ENCODE data around the gene CYSLTR1. TPM values are rescaled to one million over a fixed set of nuclear protein-coding genes. Genes with fewer than 3 reads are reported as not detected.
"Not testable (repeated sequence)": the region's sequence is repeated elsewhere in the genome, so short reads cannot be mapped to it uniquely, and the experiment has no call there.

Gene CYSLTR1
- total RNA-seq, 1 experiment from 2014 or later: not detected

GRCh38 chrX:78303086-78303485 lies 24.3 kb downstream of the CYSLTR1 start:
- Mint-ChIP-seq H3K27ac (ENCODE audit: unreplicated experiment) (no peak overlapping the region), H3K36me3 (ENCODE audit: insufficient read depth, unreplicated experiment) (no peaks in the 10 kb centered on the region), H3K27me3 (ENCODE audit: insufficient read depth, unreplicated experiment) (no peaks in the 10 kb centered on the region), H3K4me3 (ENCODE audit: unreplicated experiment) (no peak overlapping the region), H3K9me3 (ENCODE audit: unreplicated experiment) (no peaks in the 10 kb centered on the region), H3K4me1 (ENCODE audit: low read depth, unreplicated experiment) (no peaks in the 10 kb centered on the region)
- no peaks in the 10 kb centered on the region for H3K9me3 ChIP-seq
- H3K4me1 ChIP-seq: no peaks in the 10 kb centered on the region
- BruUV-seq (replicated peaks): no TSS peak
- no peak for DNase-seq
- TF ChIP-seq, protein P1, sequence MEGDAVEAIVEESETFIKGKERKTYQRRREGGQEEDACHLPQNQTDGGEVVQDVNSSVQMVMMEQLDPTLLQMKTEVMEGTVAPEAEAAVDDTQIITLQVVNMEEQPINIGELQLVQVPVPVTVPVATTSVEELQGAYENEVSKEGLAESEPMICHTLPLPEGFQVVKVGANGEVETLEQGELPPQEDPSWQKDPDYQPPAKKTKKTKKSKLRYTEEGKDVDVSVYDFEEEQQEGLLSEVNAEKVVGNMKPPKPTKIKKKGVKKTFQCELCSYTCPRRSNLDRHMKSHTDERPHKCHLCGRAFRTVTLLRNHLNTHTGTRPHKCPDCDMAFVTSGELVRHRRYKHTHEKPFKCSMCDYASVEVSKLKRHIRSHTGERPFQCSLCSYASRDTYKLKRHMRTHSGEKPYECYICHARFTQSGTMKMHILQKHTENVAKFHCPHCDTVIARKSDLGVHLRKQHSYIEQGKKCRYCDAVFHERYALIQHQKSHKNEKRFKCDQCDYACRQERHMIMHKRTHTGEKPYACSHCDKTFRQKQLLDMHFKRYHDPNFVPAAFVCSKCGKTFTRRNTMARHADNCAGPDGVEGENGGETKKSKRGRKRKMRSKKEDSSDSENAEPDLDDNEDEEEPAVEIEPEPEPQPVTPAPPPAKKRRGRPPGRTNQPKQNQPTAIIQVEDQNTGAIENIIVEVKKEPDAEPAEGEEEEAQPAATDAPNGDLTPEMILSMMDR (IDR thresholded peaks at IDR 0.05; ENCODE audit: insufficient read depth in 1 of 2, low read depth in 1 of 2, low read length in 1 of 2, severe bottlenecking in 1 of 2, unreplicated experiment in 1 of 2): no peak
- H3K4me3 ChIP-seq (ENCODE audit: low read depth, low read length): no peak overlapping the region
- intact Hi-C loops (cut with micrococcal nuclease; ENCODE audit: unreplicated experiment): no loop called here
- CTCF ChIA-PET: no interaction called here
- H3K36me3 ChIP-seq (ENCODE audit: control insufficient read depth, insufficient read depth, low read length): no peaks in the 10 kb centered on the region
- POLR2A ChIA-PET: no interaction called here
- no peaks in the 10 kb centered on the region for H3K27me3 ChIP-seq (replicated peaks; ENCODE audit: control insufficient read depth, insufficient read depth, low read length)

DNA sequence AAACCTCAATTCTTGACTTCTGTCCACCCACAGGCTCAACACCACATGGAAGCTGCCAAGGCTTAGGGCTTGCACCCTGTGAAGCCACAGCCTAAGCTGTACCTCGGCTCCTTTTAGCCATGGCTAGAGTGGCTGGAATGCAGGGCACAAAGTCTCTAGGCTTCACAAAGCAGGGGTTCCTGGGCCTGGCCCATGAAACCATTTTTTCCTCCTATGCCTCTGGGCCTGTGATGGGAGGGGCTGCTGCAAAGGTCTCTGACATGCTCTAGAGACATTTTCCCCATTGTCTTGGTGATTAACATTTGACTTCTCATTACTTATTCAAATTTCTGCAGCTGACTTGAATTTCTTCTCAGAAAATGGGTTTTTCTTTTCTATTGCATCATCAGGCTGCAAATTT lies 26.5 kb downstream of the CYSLTR1 start:
- H3K36me3 ChIP-seq (ENCODE audit: control insufficient read depth, insufficient read depth, low read length); H3K27me3 Mint-ChIP-seq (ENCODE audit: insufficient read depth, unreplicated experiment); BruUV-seq (replicated peaks); DNase-seq; H3K27ac Mint-ChIP-seq (ENCODE audit: unreplicated experiment); H3K9me3 Mint-ChIP-seq (ENCODE audit: unreplicated experiment); H3K4me1 Mint-ChIP-seq (ENCODE audit: low read depth, unreplicated experiment); H3K4me3 ChIP-seq (ENCODE audit: low read depth, low read length); H3K9me3 ChIP-seq; H3K27me3 ChIP-seq (replicated peaks; ENCODE audit: control insufficient read depth, insufficient read depth, low read length); H3K4me1 ChIP-seq; intact Hi-C loops (cut with micrococcal nuclease; ENCODE audit: unreplicated experiment); H3K36me3 Mint-ChIP-seq (ENCODE audit: insufficient read depth, unreplicated experiment); H3K4me3 Mint-ChIP-seq (ENCODE audit: unreplicated experiment); CTCF ChIA-PET; POLR2A ChIA-PET: not testable (repeated sequence)

- Mint-ChIP-seq H3K36me3 (ENCODE audit: insufficient read depth, unreplicated experiment) (no peaks in the 10 kb centered on the region), H3K27ac (ENCODE audit: unreplicated experiment) (no peak overlapping the region), H3K4me3 (ENCODE audit: unreplicated experiment) (no peak overlapping the region), H3K9me3 (ENCODE audit: unreplicated experiment) (no peaks in the 10 kb centered on the region), H3K27me3 (ENCODE audit: insufficient read depth, unreplicated experiment) (no peaks in the 10 kb centered on the region), H3K4me1 (ENCODE audit: low read depth, unreplicated experiment) (no peaks in the 10 kb centered on the region)
- Histone ChIP-seq H3K36me3 (ENCODE audit: control insufficient read depth, insufficient read depth, low read length) (no peaks in the 10 kb centered on the region), H3K4me3 (ENCODE audit: low read depth, low read length) (no peak overlapping the region), H3K27me3 (replicated peaks; ENCODE audit: control insufficient read depth, insufficient read depth, low read length) (no peaks in the 10 kb centered on the region), H3K9me3 (no peaks in the 10 kb centered on the region), H3K4me1 (no peaks in the 10 kb centered on the region)
- no TSS peak for BruUV-seq (replicated peaks)
- intact Hi-C loops (cut with micrococcal nuclease; ENCODE audit: unreplicated experiment): no loop called here
- ChIA-PET POLR2A (no interaction called here), CTCF (no interaction called here)
- DNase-seq: no peak
- TF ChIP-seq, protein P1 (IDR thresholded peaks at IDR 0.05; ENCODE audit: insufficient read depth in 1 of 2, low read depth in 1 of 2, low read length in 1 of 2, severe bottlenecking in 1 of 2, unreplicated experiment in 1 of 2): no peak
Measured at GRCh38 chrX:78283511-78283910, 43.9 kb downstream of the CYSLTR1 start.

GRCh38 chrX:78237127-78237526 lies 90.3 kb downstream of the CYSLTR1 start:
- Histone ChIP-seq H3K4me1 (no peaks in the 10 kb centered on the region), H3K36me3 (ENCODE audit: control insufficient read depth, insufficient read depth, low read length) (no peaks in the 10 kb centered on the region), H3K9me3 (no peaks in the 10 kb centered on the region), H3K4me3 (ENCODE audit: low read depth, low read length) (no peak overlapping the region), H3K27me3 (replicated peaks; ENCODE audit: control insufficient read depth, insufficient read depth, low read length) (no peaks in the 10 kb centered on the region)
- TF ChIP-seq, protein P1 (IDR thresholded peaks at IDR 0.05; ENCODE audit: insufficient read depth in 1 of 2, low read depth in 1 of 2, low read length in 1 of 2, severe bottlenecking in 1 of 2, unreplicated experiment in 1 of 2): no peak
- Mint-ChIP-seq H3K27ac (ENCODE audit: unreplicated experiment) (no peak overlapping the region), H3K9me3 (ENCODE audit: unreplicated experiment) (no peaks in the 10 kb centered on the region), H3K4me3 (ENCODE audit: unreplicated experiment) (no peak overlapping the region), H3K4me1 (ENCODE audit: low read depth, unreplicated experiment) (no peaks in the 10 kb centered on the region), H3K36me3 (ENCODE audit: insufficient read depth, unreplicated experiment) (no peaks in the 10 kb centered on the region), H3K27me3 (ENCODE audit: insufficient read depth, unreplicated experiment) (no peaks in the 10 kb centered on the region)
- POLR2A ChIA-PET: no interaction called here
- intact Hi-C loops (cut with micrococcal nuclease; ENCODE audit: unreplicated experiment): no loop called here
- DNase-seq: no peak
- CTCF ChIA-PET: no interaction called here
- BruUV-seq (replicated peaks): no TSS peak

GRCh38 chrX:78226047-78226446 lies 101.4 kb downstream of the CYSLTR1 start:
- not testable (repeated sequence) for H3K4me1 ChIP-seq

More at GRCh38 chrX:78226047-78226446, 101.4 kb downstream of the CYSLTR1 start:
- H3K4me3 Mint-ChIP-seq (ENCODE audit: unreplicated experiment); H3K27me3 ChIP-seq (replicated peaks; ENCODE audit: control insufficient read depth, insufficient read depth, low read length); H3K27me3 Mint-ChIP-seq (ENCODE audit: insufficient read depth, unreplicated experiment); H3K36me3 Mint-ChIP-seq (ENCODE audit: insufficient read depth, unreplicated experiment); CTCF ChIA-PET; DNase-seq; H3K9me3 ChIP-seq; H3K36me3 ChIP-seq (ENCODE audit: control insufficient read depth, insufficient read depth, low read length); H3K27ac Mint-ChIP-seq (ENCODE audit: unreplicated experiment); POLR2A ChIA-PET; H3K4me3 ChIP-seq (ENCODE audit: low read depth, low read length); H3K9me3 Mint-ChIP-seq (ENCODE audit: unreplicated experiment); H3K4me1 Mint-ChIP-seq (ENCODE audit: low read depth, unreplicated experiment); intact Hi-C loops (cut with micrococcal nuclease; ENCODE audit: unreplicated experiment); BruUV-seq (replicated peaks): not testable (repeated sequence)
